WTC11 (cell line): ENCODE data around the gene TVP23C. TPM values are rescaled to one million over a fixed set of nuclear protein-coding genes. Genes with fewer than 3 reads are reported as not detected.

Source experiments
- ATAC-seq: fragments of 200-7000 bp; cut with Tn5 transposase; 2 replicates; pipeline ENCODE4 v1.10.0; 2021; ENCODE audit warnings: mild to moderate bottlenecking, moderate library complexity
- CTCF ChIA-PET: fragments of 300-600 bp; sonication (Branson Sonifier 250); formaldehyde crosslinking; loops from one replicate; lab custom pipeline; 2021; ENCODE audit warnings: antibody characterized with exemption; lab: Charles Lee
- POLR2A ChIA-PET: fragments of 350-600 bp; sonication (Branson Sonifier 250); formaldehyde crosslinking; loops from one replicate; lab custom pipeline; 2021; ENCODE audit warnings: antibody characterized with exemption; lab: Charles Lee
- DNase-seq: peaks from one replicate; pipeline ENCODE4 v3.0.0; 2021; ENCODE audit warnings: low spot score
- H3K27ac Mint-ChIP-seq: 2 replicates; pipeline ENCODE4 v1.8.0; 2021; ENCODE audit warnings: mixed read lengths
- H3K27me3 Mint-ChIP-seq: 2 replicates; pipeline ENCODE4 v1.8.0; 2021; ENCODE audit warnings: low read depth, mild to moderate bottlenecking, moderate library complexity, mixed read lengths
- H3K36me3 Mint-ChIP-seq: 2 replicates; pipeline ENCODE4 v1.8.0; 2021; ENCODE audit warnings: mixed read lengths
- H3K4me1 Mint-ChIP-seq: 2 replicates; pipeline ENCODE4 v1.8.0; 2022; ENCODE audit warnings: mixed read lengths
- H3K4me3 Mint-ChIP-seq: 2 replicates; pipeline ENCODE4 v1.8.0; 2021; ENCODE audit warnings: mild to moderate bottlenecking, moderate library complexity, mixed read lengths
- H3K9me3 Mint-ChIP-seq: 2 replicates; pipeline ENCODE4 v1.8.0; 2021; ENCODE audit warnings: mixed read lengths
- CBFB ChIP-seq: sonication (generic); formaldehyde crosslinking; IDR thresholded peaks from 2 replicates; pipeline ENCODE4 v1.8.1; 2022; ENCODE audit warnings: mild to moderate bottlenecking, low read depth, missing genetic modification reagents
- CREB1 ChIP-seq: sonication (generic); formaldehyde crosslinking; IDR thresholded peaks from 2 replicates; pipeline ENCODE4 v1.8.0; 2023; ENCODE audit warnings: mild to moderate bottlenecking, missing genetic modification reagents
- IRF2 ChIP-seq: sonication (generic); formaldehyde crosslinking; IDR thresholded peaks from 2 replicates; pipeline ENCODE4 v1.8.0; 2022; ENCODE audit warnings: low read depth, missing genetic modification reagents, borderline replicate concordance
- JAZF1 ChIP-seq: fragments of 250-450 bp; sonication (Bioruptor Pico); IDR thresholded peaks from 2 replicates; pipeline ENCODE4 v1.9.0; 2021; ENCODE audit warnings: moderate library complexity, mild to moderate bottlenecking, inconsistent platforms
- MYBL2 ChIP-seq: sonication (generic); formaldehyde crosslinking; IDR thresholded peaks from 2 replicates; pipeline ENCODE4 v1.8.1; 2023; ENCODE audit warnings: mild to moderate bottlenecking, moderate library complexity, missing genetic modification reagents
- NR1H2 ChIP-seq: sonication (generic); formaldehyde crosslinking; IDR thresholded peaks from 2 replicates; pipeline ENCODE4 v1.9.0; 2021; ENCODE audit warnings: mild to moderate bottlenecking, moderate library complexity, missing genetic modification reagents
- NR3C1 ChIP-seq: sonication (generic); formaldehyde crosslinking; conservative IDR thresholded peaks from 2 replicates; pipeline ENCODE4 v1.8.1; 2023; ENCODE audit warnings: low read depth, mild to moderate bottlenecking, missing genetic modification reagents
- SMAD3 ChIP-seq: sonication (generic); formaldehyde crosslinking; IDR thresholded peaks from 2 replicates; pipeline ENCODE4 v1.8.0; 2022; ENCODE audit warnings: missing genetic modification reagents, mild to moderate bottlenecking, borderline replicate concordance
- TEAD1 ChIP-seq: sonication (generic); formaldehyde crosslinking; IDR thresholded peaks from 2 replicates; pipeline ENCODE4 v1.8.0; 2022; ENCODE audit warnings: mild to moderate bottlenecking, missing genetic modification reagents
- TEAD4 ChIP-seq: sonication (generic); formaldehyde crosslinking; IDR thresholded peaks from 2 replicates; pipeline ENCODE4 v1.8.0; 2022; ENCODE audit warnings: mild to moderate bottlenecking, missing genetic modification reagents
- ZNF416 ChIP-seq: fragments of 250-450 bp; sonication (Bioruptor Pico); IDR thresholded peaks from 2 replicates; pipeline ENCODE4 v1.9.0; 2021; ENCODE audit warnings: mild to moderate bottlenecking, inconsistent platforms
- total RNA-seq: library from RNA; stranded (reverse); gene quantifications from 3 replicates; pipeline ENCODE4 v1.2.3, GENCODE V29; 2021
- TF ChIP-seq, protein P1 (sequence below): fragments of 250-450 bp; sonication (Bioruptor Pico); conservative IDR thresholded peaks from 2 replicates; pipeline ENCODE4 v1.9.0; 2021; ENCODE audit warnings: mild to moderate bottlenecking
- TF ChIP-seq, protein P2 (sequence below): sonication (generic); formaldehyde crosslinking; IDR thresholded peaks from 2 replicates; pipeline ENCODE4 v1.8.1; 2023; ENCODE audit warnings: mild to moderate bottlenecking, moderate library complexity, missing genetic modification reagents
- TF ChIP-seq, protein P3 (sequence below): sonication (generic); formaldehyde crosslinking; IDR thresholded peaks from 2 replicates; pipeline ENCODE4 v1.8.0; 2022; ENCODE audit warnings: mild to moderate bottlenecking, missing genetic modification reagents
- TF ChIP-seq, protein P4 (sequence below): sonication (generic); formaldehyde crosslinking; IDR thresholded peaks from 2 replicates; pipeline ENCODE4 v1.8.0; 2022; ENCODE audit warnings: mild to moderate bottlenecking, missing genetic modification reagents
- TF ChIP-seq, protein P5 (sequence below): sonication (generic); formaldehyde crosslinking; IDR thresholded peaks from 2 replicates; pipeline ENCODE4 v1.8.0; 2023; ENCODE audit warnings: missing genetic modification reagents, mild to moderate bottlenecking, borderline replicate concordance
- TF ChIP-seq, protein P6 (sequence below): sonication (generic); formaldehyde crosslinking; IDR thresholded peaks from 2 replicates; pipeline ENCODE4 v1.8.1; 2022; ENCODE audit warnings: low read depth, missing genetic modification reagents, borderline replicate concordance
- TF ChIP-seq, protein P7 (sequence below): sonication (generic); formaldehyde crosslinking; IDR thresholded peaks from 2 replicates; pipeline ENCODE4 v1.8.1; 2023; ENCODE audit warnings: mild to moderate bottlenecking, missing genetic modification reagents, moderate library complexity

The TVP23C gene
- total RNA-seq, 1 experiment from 2014 or later: 16.9 TPM

DNA sequence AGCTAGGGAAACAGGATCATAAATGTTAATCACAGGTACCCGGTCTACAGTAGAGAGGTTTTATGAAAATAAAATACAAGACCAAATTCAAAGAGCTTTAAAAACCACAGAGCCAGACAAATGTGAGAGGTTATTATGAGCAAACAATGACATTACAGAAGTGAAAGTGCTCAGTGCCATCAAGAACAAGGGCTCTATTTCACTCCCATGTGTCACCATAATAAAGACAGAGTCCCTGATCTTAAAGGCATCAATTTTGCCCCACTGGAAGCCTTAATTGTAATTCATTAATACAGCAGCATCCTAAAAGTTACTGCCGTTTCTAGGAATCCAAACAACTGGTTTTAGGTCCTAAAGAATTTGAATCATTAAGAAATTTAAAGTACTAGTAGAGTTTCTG is 52.1 kb downstream of the TVP23C start:
- TF ChIP-seq ZNF416 (CRISPR knock-in tag) (no peak), TEAD4 (CRISPR knock-in tag) (no peak), CREB1 (CRISPR knock-in tag) (no peak), MYBL2 (no peak)
- TF ChIP-seq, protein P1, sequence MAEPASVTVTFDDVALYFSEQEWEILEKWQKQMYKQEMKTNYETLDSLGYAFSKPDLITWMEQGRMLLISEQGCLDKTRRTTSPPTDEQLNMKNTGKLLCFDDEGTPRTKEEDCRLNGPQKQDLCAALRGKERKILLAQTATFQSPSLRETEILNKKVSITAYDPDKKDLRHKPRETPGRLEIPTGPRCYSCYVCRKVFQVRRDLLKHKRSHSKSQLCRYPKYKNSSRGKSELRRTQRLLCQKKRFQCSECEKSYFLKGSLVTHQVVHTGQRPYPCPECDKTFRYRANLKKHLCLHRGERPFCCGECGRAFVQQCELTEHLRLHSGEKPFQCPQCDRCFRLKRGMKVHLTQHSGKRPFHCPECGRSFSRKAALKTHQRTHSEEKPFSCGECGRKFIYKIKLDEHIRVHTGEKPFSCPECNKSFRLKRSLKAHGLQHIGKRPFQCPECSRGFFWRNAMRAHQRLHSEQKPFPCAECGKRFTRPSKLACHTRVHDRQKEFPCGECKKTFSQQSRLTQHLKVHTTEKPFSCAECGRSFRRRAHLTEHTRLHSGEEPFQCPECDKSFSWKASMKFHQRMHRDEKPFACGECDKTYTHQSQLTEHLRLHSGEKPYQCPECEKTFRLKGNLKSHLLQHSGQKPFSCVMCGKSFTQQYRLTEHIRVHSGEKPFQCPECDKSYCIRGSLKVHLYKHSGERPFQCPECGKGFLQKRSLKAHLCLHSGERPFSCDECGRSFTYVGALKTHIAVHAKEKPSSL (CRISPR knock-in tag): no peak
- TF ChIP-seq, protein P2, sequence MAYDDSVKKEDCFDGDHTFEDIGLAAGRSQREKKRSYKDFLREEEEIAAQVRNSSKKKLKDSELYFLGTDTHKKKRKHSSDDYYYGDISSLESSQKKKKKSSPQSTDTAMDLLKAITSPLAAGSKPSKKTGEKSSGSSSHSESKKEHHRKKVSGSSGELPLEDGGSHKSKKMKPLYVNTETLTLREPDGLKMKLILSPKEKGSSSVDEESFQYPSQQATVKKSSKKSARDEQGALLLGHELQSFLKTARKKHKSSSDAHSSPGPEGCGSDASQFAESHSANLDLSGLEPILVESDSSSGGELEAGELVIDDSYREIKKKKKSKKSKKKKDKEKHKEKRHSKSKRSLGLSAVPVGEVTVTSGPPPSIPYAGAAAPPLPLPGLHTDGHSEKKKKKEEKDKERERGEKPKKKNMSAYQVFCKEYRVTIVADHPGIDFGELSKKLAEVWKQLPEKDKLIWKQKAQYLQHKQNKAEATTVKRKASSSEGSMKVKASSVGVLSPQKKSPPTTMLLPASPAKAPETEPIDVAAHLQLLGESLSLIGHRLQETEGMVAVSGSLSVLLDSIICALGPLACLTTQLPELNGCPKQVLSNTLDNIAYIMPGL (CRISPR knock-in tag): no peak
- TF ChIP-seq, protein P3, sequence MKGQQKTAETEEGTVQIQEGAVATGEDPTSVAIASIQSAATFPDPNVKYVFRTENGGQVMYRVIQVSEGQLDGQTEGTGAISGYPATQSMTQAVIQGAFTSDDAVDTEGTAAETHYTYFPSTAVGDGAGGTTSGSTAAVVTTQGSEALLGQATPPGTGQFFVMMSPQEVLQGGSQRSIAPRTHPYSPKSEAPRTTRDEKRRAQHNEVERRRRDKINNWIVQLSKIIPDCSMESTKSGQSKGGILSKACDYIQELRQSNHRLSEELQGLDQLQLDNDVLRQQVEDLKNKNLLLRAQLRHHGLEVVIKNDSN (CRISPR knock-in tag): no peak
- TF ChIP-seq, all 79 proteins: peak for 0
- H3K4me3 Mint-ChIP-seq: no peak overlapping the region
- H3K9me3 Mint-ChIP-seq: peaks cover 4% of the 10 kb centered on the region
- H3K4me1 Mint-ChIP-seq: no peaks in the 10 kb centered on the region
- no peaks in the 10 kb centered on the region for H3K27me3 Mint-ChIP-seq
- ChIA-PET POLR2A (no interaction called here), CTCF (interaction anchor here (0.7 to 1.6 kb wide), 2 partner anchors 8 to 20 kb away, joined by 3 to 6 read pairs; no protein-coding TSS in a partner anchor)
- ATAC-seq: no peak
- peaks cover 37% of the 10 kb centered on the region for H3K36me3 Mint-ChIP-seq
- no peak overlapping the region for H3K27ac Mint-ChIP-seq
- DNase-seq: no peak

DNA sequence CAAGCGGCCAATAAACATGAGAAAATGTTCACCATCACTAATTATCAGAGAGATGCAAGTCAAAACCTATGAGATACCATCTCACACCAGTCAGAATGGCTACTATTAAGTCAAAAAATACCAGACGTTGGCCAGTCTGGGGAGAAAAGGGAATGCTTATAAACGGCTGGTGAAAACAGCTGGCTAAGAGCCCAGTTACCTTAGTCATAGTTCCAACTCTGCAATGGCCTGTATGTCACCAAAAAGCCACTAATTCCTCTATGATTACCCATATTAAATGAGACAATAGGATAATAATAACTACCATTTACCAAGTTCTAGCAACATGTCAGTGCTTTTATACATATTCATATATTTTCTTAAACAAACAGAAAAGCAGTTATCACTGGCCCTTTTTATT is 52.9 kb downstream of the TVP23C start:
- no peak overlapping the region for H3K27ac Mint-ChIP-seq
- peaks cover 4% of the 10 kb centered on the region for H3K9me3 Mint-ChIP-seq
- no peak overlapping the region for H3K4me3 Mint-ChIP-seq
- H3K4me1 Mint-ChIP-seq: no peaks in the 10 kb centered on the region
- no peaks in the 10 kb centered on the region for H3K27me3 Mint-ChIP-seq
- ATAC-seq: no peak
- peaks cover 31% of the 10 kb centered on the region for H3K36me3 Mint-ChIP-seq
- DNase-seq: no peak
- ChIA-PET CTCF (interaction anchor here (1.6 kb wide), 1 partner anchor 8 kb away, joined by 6 read pairs; no protein-coding TSS in a partner anchor), POLR2A (no interaction called here)
- TF ChIP-seq NR1H2 (CRISPR knock-in tag) (no peak), IRF2 (CRISPR knock-in tag) (no peak), CBFB (CRISPR knock-in tag) (no peak), JAZF1 (no peak), SMAD3 (CRISPR knock-in tag) (no peak), NR3C1 (CRISPR knock-in tag) (no peak), TEAD1 (CRISPR knock-in tag) (no peak)
- TF ChIP-seq, protein P4, sequence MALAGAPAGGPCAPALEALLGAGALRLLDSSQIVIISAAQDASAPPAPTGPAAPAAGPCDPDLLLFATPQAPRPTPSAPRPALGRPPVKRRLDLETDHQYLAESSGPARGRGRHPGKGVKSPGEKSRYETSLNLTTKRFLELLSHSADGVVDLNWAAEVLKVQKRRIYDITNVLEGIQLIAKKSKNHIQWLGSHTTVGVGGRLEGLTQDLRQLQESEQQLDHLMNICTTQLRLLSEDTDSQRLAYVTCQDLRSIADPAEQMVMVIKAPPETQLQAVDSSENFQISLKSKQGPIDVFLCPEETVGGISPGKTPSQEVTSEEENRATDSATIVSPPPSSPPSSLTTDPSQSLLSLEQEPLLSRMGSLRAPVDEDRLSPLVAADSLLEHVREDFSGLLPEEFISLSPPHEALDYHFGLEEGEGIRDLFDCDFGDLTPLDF (CRISPR knock-in tag): no peak
- TF ChIP-seq, protein P5, sequence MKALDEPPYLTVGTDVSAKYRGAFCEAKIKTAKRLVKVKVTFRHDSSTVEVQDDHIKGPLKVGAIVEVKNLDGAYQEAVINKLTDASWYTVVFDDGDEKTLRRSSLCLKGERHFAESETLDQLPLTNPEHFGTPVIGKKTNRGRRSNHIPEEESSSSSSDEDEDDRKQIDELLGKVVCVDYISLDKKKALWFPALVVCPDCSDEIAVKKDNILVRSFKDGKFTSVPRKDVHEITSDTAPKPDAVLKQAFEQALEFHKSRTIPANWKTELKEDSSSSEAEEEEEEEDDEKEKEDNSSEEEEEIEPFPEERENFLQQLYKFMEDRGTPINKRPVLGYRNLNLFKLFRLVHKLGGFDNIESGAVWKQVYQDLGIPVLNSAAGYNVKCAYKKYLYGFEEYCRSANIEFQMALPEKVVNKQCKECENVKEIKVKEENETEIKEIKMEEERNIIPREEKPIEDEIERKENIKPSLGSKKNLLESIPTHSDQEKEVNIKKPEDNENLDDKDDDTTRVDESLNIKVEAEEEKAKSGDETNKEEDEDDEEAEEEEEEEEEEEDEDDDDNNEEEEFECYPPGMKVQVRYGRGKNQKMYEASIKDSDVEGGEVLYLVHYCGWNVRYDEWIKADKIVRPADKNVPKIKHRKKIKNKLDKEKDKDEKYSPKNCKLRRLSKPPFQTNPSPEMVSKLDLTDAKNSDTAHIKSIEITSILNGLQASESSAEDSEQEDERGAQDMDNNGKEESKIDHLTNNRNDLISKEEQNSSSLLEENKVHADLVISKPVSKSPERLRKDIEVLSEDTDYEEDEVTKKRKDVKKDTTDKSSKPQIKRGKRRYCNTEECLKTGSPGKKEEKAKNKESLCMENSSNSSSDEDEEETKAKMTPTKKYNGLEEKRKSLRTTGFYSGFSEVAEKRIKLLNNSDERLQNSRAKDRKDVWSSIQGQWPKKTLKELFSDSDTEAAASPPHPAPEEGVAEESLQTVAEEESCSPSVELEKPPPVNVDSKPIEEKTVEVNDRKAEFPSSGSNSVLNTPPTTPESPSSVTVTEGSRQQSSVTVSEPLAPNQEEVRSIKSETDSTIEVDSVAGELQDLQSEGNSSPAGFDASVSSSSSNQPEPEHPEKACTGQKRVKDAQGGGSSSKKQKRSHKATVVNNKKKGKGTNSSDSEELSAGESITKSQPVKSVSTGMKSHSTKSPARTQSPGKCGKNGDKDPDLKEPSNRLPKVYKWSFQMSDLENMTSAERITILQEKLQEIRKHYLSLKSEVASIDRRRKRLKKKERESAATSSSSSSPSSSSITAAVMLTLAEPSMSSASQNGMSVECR (CRISPR knock-in tag): no peak
- TF ChIP-seq, protein P6, sequence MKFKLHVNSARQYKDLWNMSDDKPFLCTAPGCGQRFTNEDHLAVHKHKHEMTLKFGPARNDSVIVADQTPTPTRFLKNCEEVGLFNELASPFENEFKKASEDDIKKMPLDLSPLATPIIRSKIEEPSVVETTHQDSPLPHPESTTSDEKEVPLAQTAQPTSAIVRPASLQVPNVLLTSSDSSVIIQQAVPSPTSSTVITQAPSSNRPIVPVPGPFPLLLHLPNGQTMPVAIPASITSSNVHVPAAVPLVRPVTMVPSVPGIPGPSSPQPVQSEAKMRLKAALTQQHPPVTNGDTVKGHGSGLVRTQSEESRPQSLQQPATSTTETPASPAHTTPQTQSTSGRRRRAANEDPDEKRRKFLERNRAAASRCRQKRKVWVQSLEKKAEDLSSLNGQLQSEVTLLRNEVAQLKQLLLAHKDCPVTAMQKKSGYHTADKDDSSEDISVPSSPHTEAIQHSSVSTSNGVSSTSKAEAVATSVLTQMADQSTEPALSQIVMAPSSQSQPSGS (CRISPR knock-in tag): no peak
- TF ChIP-seq, protein P7, sequence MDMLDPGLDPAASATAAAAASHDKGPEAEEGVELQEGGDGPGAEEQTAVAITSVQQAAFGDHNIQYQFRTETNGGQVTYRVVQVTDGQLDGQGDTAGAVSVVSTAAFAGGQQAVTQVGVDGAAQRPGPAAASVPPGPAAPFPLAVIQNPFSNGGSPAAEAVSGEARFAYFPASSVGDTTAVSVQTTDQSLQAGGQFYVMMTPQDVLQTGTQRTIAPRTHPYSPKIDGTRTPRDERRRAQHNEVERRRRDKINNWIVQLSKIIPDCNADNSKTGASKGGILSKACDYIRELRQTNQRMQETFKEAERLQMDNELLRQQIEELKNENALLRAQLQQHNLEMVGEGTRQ: no peak
